ENCODE results near the gene ESR2. TPM values are rescaled to one million over a fixed set of nuclear protein-coding genes. Genes with fewer than 3 reads are reported as not detected.

The ESR2 gene
- total RNA-seq, 1 donor from 2014 or later, result under 0.01 TPM

DNA sequence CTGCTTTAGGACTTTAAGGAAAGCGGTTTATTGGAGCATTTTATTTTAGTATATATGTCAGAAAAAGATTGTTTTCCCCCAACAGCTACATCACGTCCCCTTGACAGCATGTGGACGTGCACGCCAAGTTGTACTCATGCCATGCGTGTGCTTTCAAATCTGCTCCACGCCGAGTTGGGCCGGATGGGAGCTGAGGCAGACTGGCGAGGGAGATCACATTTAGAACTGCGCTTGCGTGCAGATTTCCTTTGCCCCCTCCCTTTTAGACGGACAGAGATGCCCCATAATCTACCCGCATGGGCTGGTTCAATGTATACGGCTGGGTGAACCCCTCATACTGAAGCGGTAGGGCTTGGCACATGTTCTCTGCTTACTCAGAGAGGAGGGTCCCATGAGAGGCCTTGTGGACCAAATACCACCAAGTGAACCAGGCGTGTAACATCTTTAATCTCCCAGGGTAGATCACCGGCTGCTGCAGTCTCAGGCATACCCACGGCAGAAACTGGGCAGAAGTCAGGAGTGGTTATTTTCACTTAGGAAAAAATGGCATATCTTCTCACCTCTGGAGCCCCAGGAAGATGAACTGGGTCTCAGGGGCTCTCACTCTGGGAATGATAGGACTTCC lies 92.1 kb downstream of the ESR2 start:
- no peak overlapping the region for H3K4me3 ChIP-seq (ENCODE audit: low read depth, low read length)
- DNase-seq (ENCODE audit: low read depth), result no peak
- TF ChIP-seq, protein P1, sequence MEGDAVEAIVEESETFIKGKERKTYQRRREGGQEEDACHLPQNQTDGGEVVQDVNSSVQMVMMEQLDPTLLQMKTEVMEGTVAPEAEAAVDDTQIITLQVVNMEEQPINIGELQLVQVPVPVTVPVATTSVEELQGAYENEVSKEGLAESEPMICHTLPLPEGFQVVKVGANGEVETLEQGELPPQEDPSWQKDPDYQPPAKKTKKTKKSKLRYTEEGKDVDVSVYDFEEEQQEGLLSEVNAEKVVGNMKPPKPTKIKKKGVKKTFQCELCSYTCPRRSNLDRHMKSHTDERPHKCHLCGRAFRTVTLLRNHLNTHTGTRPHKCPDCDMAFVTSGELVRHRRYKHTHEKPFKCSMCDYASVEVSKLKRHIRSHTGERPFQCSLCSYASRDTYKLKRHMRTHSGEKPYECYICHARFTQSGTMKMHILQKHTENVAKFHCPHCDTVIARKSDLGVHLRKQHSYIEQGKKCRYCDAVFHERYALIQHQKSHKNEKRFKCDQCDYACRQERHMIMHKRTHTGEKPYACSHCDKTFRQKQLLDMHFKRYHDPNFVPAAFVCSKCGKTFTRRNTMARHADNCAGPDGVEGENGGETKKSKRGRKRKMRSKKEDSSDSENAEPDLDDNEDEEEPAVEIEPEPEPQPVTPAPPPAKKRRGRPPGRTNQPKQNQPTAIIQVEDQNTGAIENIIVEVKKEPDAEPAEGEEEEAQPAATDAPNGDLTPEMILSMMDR (IDR thresholded peaks at IDR 0.05; ENCODE audit: insufficient read depth, low read length, severe bottlenecking), result no peak
- no peak for FAIRE-seq
- H3K27me3 ChIP-seq (ENCODE audit: control insufficient read depth, insufficient read depth, low read length), result no peaks in the 10 kb centered on the region
- peaks cover 2% of the 10 kb centered on the region for H3K36me3 ChIP-seq (ENCODE audit: control insufficient read depth, insufficient read depth, low read length)

DNA sequence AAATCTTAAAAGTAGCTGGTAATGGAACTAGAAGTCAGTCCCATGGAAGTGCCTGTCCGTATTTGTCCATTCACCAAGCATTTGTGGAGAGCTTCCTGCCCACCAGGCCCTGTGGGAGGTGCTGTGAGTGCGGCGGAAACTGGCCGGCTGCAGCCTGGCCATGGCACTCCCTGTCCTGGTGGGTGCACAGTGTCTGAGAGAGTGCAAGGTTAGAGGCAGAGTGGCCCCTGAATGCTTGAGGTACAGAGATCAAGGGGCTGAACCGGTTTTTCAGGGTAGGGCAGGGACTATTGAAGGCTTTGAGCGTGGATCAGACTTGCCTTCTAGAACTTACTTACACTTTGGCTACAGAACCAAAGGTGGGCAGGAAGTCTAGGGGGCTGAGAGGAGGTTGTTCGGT lies 92.9 kb downstream of the ESR2 start:
- Histone ChIP-seq H3K36me3 (ENCODE audit: control insufficient read depth, insufficient read depth, low read length) (peaks cover 2% of the 10 kb centered on the region), H3K27me3 (ENCODE audit: control insufficient read depth, insufficient read depth, low read length) (no peaks in the 10 kb centered on the region), H3K4me3 (ENCODE audit: low read depth, low read length) (no peak overlapping the region)
- DNase-seq (ENCODE audit: low read depth) (no peak), FAIRE-seq (no peak)
- TF ChIP-seq, protein P1 (IDR thresholded peaks at IDR 0.05; ENCODE audit: insufficient read depth, low read length, severe bottlenecking), result no peak

DNA sequence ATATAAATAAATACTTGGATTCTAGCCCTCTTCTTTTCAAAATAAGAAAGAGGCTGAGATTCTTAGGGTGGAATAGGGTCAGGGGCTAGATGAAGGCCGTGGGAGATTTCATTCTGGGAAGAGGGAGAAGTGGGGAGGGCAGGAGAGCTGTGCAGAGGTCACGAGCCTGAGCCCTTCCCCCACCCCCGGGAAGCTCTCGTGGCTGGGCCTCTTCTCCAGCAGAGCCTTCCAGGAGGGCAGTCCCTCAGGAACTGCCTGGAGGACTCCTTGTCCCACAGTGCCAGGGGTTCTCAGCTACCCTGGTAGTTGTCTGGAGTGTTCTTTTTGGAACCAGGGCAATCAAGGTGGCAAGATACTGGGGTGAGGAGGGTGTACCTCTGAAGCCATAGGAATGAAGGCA lies 94.0 kb downstream of the ESR2 start:
- no peaks in the 10 kb centered on the region for H3K27me3 ChIP-seq (ENCODE audit: control insufficient read depth, insufficient read depth, low read length)
- no peak overlapping the region for H3K4me3 ChIP-seq (ENCODE audit: low read depth, low read length)
- no peak for FAIRE-seq
- TF ChIP-seq, protein P1 (IDR thresholded peaks at IDR 0.05; ENCODE audit: insufficient read depth, low read length, severe bottlenecking), result no peak
- peaks cover 4% of the 10 kb centered on the region for H3K36me3 ChIP-seq (ENCODE audit: control insufficient read depth, insufficient read depth, low read length)
- DNase-seq (ENCODE audit: low read depth), result no peak

DNA sequence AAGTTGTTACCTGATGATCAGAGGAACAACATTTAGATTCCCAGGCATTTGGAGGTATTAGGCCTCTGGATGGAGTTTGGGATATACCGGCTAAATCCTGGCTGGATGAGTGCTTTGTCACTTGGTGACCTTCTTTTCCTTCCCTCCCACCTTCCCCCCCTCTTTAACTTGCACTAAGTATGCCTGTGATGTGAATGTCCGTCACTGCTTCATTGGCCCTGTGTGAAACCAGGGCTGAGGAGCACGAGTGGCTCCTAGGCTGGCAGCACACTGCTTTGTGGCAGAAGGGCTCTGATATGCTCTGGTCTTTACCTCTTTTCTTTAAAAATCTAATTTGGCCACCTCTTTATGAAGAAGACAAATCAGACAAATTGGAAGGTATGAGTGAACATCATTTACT lies 95.7 kb downstream of the ESR2 start:
- FAIRE-seq (no peak), DNase-seq (ENCODE audit: low read depth) (no peak)
- TF ChIP-seq, protein P1 (IDR thresholded peaks at IDR 0.05; ENCODE audit: insufficient read depth, low read length, severe bottlenecking), result no peak
- Histone ChIP-seq H3K4me3 (ENCODE audit: low read depth, low read length) (no peak overlapping the region), H3K36me3 (ENCODE audit: control insufficient read depth, insufficient read depth, low read length) (peaks cover 4% of the 10 kb centered on the region), H3K27me3 (ENCODE audit: control insufficient read depth, insufficient read depth, low read length) (no peaks in the 10 kb centered on the region)

DNA sequence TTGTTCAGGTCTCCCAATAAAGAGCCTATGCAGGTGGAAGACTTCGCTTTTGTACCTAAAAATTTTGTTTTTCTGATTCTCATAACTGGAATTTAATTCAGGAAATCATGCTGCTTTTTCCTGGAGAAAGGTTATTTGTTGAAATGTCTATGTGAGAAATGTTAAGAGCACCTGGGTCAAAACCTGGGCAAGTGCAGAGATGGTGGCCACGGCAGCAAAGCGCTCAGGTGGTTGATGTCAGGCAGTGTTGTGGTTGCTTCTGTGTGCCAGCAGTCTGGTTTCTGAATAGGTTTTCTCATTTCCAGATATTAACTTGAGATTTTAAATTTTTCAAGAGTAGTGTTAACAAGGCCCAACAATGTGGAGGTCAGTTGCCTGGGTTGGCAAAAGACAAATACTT lies 96.2 kb downstream of the ESR2 start:
- no peaks in the 10 kb centered on the region for H3K27me3 ChIP-seq (ENCODE audit: control insufficient read depth, insufficient read depth, low read length)
- no peak overlapping the region for H3K4me3 ChIP-seq (ENCODE audit: low read depth, low read length)
- FAIRE-seq (no peak), DNase-seq (ENCODE audit: low read depth) (no peak)
- TF ChIP-seq, protein P1 (IDR thresholded peaks at IDR 0.05; ENCODE audit: insufficient read depth, low read length, severe bottlenecking), result no peak
- peaks cover 4% of the 10 kb centered on the region for H3K36me3 ChIP-seq (ENCODE audit: control insufficient read depth, insufficient read depth, low read length)

DNA sequence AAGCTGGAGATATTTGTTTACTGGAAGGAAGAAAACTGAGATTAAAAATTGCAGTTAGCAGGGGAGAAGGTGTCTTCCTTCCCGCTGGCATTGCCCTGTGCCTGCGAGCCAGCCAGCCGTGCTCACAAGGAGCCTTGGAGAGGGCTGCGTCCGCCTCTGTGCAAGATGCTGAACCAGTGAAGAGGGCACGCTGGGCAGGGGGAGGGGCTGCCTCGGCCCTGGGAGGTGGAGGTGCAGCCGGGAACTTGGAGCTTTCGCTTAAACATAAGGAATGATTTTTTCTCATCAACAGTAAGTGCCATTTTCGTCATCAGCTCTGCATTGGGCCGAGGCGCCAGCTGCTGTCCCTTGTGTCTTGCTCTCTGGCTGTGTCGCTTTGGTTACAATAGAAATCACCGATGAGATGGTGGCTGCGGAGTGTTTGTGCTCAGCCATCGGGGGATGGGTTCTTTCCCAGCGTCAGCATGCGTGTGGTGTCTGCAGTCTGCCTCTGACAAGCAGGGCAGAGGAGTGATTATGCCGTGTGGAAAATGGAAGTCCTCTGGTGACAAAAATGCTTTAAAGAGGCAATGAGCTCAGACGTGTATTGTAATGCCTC lies 97.3 kb downstream of the ESR2 start:
- H3K36me3 ChIP-seq (ENCODE audit: control insufficient read depth, insufficient read depth, low read length), result peaks cover 2% of the 10 kb centered on the region
- FAIRE-seq (peak; percentile 55), DNase-seq (ENCODE audit: low read depth) (no peak)
- no peaks in the 10 kb centered on the region for H3K27me3 ChIP-seq (ENCODE audit: control insufficient read depth, insufficient read depth, low read length)
- H3K4me3 ChIP-seq (ENCODE audit: low read depth, low read length), result no peak overlapping the region
- TF ChIP-seq, protein P1 (IDR thresholded peaks at IDR 0.05; ENCODE audit: insufficient read depth, low read length, severe bottlenecking), result no peak
